Stimulated activated naive CD4-positive, alpha-beta T cell treated with Interleukin-2 at 50 U/mL for 16 hours (primary cell): ENCODE measurements around the gene A4GALT.
"Not testable (repeated sequence)": the region's sequence is repeated elsewhere in the genome, so short reads cannot be mapped to it uniquely, and the experiment has no call there.

ENCODE experiments used
- DNase-seq: peaks from one replicate; lab custom pipeline; 2025; lab: John Stamatoyannopoulos, UW

Gene A4GALT

GRCh38 chr22:42740320-42740719 is 19.6 kb upstream of the A4GALT start:
- not testable (repeated sequence) for DNase-seq

GRCh38 chr22:42734406-42734805 is 13.7 kb upstream of the A4GALT start:
- DNase-seq, result no peak

DNA sequence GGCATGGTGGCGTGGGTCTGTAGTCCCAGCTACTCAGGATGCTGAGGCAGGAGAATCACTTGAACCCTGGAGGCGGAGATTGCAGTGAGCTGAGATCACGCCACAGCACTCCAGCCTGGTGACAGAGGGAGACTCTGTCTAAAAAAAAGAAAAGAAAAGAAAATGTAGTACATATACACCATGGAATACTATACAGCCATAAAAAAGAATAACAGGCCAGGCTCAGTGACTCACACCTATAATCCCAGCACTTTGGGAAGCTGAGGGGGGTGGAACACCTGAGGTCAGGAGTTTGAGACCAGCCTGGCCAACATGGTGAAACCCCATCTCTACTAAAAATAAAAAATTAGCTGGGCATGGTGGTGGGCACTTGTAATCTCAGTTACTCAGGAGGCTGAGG is 12.7 kb upstream of the A4GALT start:
- not testable (repeated sequence) for DNase-seq

DNA sequence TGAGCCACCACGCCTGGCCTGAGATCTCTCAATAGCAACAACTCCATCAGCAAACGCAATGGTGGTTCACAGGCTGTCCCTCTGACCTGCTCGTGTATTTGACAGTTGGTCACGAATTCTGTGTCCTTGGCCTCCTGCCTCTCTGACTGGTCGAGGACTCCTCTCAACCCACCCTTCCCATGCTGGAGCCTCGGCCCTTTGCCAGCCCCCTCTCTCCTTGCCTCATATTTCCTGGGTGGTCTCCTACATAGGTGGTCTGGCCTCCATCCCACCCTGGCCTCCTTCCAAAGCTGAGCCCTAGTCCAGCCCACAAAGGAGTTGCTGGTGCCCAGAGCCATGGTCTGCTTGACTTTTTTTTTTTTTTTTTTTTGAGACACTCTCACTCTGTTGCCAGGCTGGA is 11.4 kb upstream of the A4GALT start:
- DNase-seq, result no peak

DNA sequence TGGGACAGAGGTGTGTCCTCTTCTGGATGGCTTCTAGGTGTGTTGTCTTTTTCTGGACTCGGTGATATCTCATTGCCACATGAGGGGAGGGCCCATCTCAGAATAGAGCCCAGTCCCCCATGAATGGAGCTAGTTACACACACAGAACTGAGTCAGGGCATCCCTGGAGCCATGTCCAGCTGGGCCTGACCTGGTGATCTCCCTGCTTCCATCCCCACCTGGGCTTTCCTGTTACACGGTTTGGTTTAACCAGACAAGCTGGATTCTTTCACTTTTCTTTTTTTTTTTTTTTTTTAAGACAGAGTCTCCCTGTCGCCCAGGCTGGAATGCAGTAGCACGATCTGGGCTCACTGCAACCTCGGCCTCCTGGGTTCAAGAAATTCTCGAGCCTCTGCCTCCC is 6.1 kb upstream of the A4GALT start:
- DNase-seq, result no peak

GRCh38 chr22:42725606-42726355 is 5.1 kb upstream of the A4GALT start:
- DNase-seq, result no peak

GRCh38 chr22:42724062-42724461 is 3.4 kb upstream of the A4GALT start:
- no peak for DNase-seq

DNA sequence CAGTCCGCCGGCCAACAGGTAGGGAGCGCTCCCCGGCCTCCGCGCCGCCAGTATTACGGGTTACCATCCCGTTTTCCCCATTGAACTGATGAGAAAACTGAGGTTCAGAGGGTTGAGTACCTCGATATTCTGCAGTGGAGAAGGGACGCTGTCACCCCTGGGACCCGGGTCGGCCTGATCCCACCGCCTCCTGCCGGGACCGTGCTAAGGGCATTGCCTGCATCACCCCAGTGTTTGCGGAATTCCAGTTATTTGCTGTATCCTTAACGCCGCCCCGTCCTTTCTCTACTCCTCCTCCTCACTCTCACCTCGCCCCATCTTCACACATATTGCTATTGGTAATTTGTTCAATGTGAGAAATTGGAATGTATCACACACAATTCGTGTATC is 370 bp upstream of the A4GALT start:
- no peak for DNase-seq

GRCh38 chr22:42719656-42720262 is 911 bp downstream of the A4GALT start:
- no peak for DNase-seq

DNA sequence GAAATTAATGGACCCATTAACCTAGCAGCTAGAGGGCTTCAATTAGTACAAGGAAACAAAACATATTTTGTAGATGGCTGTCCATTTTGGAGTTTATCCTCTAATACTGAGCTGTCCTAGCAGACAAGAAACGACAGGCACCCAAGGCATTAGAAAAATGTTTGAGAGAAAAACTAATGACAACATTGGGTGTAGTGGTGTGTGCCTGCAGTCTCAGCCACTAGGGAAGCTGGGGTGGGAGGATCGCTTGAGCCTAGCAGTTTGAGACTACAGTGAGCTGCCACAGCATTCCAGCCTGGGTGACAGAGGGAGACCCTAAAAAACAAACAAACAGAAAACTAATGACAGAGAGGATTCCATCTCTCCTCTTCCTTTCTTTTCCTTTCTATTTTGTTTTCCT is 1.5 kb downstream of the A4GALT start:
- no peak for DNase-seq

DNA sequence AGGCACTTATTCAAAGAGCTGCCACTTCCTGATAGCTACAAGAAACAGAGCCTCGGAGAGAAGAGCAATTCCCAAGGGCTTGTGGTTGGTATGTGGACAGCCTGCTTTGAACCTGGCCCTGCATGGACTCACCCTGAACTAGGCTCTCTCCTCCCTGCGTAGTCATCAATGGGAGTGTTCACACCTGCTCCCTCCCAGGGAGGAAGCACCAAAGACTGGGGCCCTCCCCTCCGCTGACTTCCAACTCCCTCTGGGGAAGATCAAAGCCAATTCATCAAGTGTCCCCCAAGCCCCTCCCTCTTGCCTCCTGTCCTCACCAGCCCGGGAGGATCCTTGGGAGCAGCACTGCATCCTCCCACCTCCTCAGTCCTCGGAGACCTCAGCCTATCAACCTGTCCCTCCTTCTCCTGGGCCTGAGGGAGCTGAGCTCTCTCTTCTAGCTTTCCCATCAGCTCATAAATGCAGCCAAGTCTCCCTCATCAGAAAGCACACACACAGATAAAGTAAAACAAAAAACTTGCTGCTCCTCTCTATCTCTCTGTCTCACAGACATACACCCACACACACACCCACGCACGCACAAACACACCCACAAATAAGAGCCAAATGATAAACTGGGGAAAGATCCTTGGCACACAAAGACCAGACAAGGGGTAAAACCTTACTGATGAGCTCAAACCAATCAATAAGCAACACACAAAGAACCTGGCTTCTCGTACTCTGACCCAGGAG is 3.3 kb downstream of the A4GALT start:
- no peak for DNase-seq

DNA sequence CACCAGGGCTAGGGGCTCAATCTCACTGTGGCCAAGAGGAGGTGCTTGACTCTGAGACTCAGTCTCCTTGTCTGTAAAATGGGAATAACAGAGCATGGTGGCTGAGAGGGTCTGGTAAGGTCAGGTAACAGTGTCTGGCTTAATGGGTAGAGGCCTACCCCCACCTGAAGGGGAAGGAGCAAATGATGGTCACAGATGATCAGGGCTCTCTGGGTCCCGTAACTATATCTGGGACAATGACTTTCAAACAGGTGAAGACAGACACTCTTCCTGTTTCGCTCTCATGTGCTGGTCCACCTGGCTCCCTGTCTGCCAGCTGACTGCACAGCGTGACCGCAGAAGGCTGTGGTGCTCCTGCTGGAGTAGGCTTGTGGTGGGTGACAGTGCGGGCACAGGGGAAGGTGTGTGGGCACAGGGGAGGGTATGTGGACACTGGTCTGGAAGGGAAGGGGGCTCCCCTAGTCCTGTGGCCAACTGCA is 4.0 kb downstream of the A4GALT start:
- DNase-seq, result no peak

DNA sequence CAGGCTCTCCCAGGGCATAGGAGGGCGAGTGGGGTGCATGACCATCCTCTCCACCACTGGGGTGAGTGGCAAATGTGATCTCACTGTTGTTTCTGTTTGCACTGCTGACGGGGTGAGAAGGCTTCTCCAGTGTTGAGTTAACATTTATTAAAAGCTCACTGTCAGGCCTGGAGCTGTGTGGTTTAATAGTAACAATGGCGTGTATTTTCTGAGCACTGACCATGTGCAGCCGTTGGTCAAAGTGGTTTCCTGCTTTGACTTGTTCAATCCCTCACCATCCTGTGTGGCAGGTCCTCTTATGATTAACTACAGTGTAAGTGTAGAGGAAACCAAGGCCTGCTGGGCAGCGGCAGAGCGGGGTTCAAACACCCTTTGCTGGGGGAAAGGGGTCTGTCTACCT is 4.4 kb downstream of the A4GALT start:
- no peak for DNase-seq

- DNase-seq, result no peak
Measured at GRCh38 chr22:42714768-42715390, 5.8 kb downstream of the A4GALT start.

GRCh38 chr22:42714308-42714707 is 6.4 kb downstream of the A4GALT start:
- no peak for DNase-seq

GRCh38 chr22:42711895-42712837 is 8.5 kb downstream of the A4GALT start:
- no peak for DNase-seq

DNA sequence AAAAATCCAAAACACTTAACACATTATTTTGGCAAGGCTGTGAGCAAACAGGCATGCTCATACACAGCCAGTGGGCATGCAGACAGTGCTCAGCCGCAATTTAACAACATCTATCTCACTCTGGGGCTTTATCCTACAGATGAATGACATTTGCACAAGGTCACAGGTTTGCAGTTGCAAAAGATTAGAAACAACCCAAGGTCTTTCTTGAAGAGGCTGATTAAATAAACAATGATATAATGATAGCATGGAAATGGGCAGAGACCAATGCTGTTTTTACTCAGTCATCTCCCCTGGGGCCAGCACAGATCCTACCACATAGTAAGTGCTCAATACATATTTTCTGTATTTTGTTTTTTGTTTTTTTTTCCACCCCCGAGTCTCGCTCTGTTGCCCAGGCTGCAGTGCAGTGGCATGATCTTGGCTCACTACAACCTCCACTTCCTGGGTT is 9.4 kb downstream of the A4GALT start:
- DNase-seq, result no peak

- DNase-seq, result no peak
Measured at GRCh38 chr22:42708417-42708816, 12.3 kb downstream of the A4GALT start.

DNA sequence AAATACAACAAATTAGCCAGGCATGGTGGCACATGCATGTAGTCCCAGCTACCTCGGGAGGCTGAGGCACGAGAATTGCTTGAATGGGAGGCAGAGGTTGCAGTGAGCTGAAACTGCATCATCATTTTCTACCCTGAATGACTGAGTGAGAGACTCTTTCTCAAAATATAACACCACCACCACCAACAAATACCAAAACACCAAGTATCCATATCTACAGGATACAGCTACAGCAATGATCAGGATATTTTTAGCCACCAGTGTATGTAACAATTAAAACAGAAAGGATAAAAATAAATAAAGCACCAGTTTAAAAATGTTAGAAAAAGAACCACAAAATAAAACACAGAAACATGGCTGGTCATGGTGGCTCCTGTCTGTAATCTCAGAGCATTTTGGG is 13.2 kb downstream of the A4GALT start:
- no peak for DNase-seq

- no peak for DNase-seq
Measured at GRCh38 chr22:42704896-42705295, 15.8 kb downstream of the A4GALT start.

DNA sequence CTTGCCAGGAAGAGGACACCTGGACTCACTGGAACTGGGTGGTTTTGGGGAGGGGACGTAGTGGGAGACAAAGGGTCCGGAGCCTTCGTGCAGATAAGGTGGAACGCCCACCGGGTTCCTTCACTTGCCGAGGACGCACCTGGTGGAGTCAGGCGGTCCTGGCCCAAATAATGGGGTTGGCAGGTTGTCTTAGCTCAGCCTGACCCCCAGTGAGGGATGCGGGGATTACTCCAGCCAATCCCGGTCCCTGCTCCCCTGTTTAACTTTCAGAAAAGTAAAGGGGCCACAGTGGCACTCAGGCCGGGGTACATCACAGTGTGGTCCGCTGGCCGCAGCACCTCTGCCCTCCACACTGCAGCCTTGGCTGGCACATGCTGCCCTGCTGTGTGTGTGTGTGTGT is 18.0 kb downstream of the A4GALT start:
- DNase-seq, result no peak
